Activated CD8-positive, alpha-beta memory T cell treated with anti-CD3 and anti-CD28 coated beads, Interleukin-2, amount 50 U/mL, for 1 hour (primary cell): ENCODE data around the gene CTIF.

Experiments used
- DNase-seq: peaks from one replicate; pipeline ENCODE4 v3.0.0-alpha.2; 2020; ENCODE audit errors: extremely low read depth

The CTIF gene

GRCh38 chr18:48533340-48534070 lies 5.3 kb upstream of the CTIF start:
- DNase-seq, result no peak

GRCh38 chr18:48534364-48534763 lies 4.5 kb upstream of the CTIF start:
- DNase-seq, result no peak

GRCh38 chr18:48535956-48536355 lies 2.9 kb upstream of the CTIF start:
- DNase-seq, result no peak

GRCh38 chr18:48536516-48536915 lies 2.3 kb upstream of the CTIF start:
- no peak for DNase-seq

GRCh38 chr18:48539406-48540250 lies 797 bp downstream of the CTIF start:
- no peak for DNase-seq

- DNase-seq, result no peak
These were observed 1.6 kb downstream of the CTIF start for GRCh38 chr18:48540251-48541025.

- no peak for DNase-seq
These were observed 2.4 kb downstream of the CTIF start for GRCh38 chr18:48541026-48541746.

GRCh38 chr18:48541747-48542400 lies 3.0 kb downstream of the CTIF start:
- DNase-seq, result no peak

- DNase-seq, result no peak
These were observed 3.8 kb downstream of the CTIF start for GRCh38 chr18:48542513-48543181.

GRCh38 chr18:48543228-48543627 lies 4.4 kb downstream of the CTIF start:
- no peak for DNase-seq

GRCh38 chr18:48544116-48544515 lies 5.3 kb downstream of the CTIF start:
- DNase-seq, result no peak

GRCh38 chr18:48544661-48545415 lies 6.0 kb downstream of the CTIF start:
- no peak for DNase-seq

- DNase-seq, result no peak
These were observed 7.0 kb downstream of the CTIF start for GRCh38 chr18:48545757-48546321.

GRCh38 chr18:48546396-48546795 lies 7.6 kb downstream of the CTIF start:
- no peak for DNase-seq

- no peak for DNase-seq
These were observed 8.7 kb downstream of the CTIF start for GRCh38 chr18:48547531-48547981.

GRCh38 chr18:48548011-48548771 lies 9.4 kb downstream of the CTIF start:
- no peak for DNase-seq

GRCh38 chr18:48548921-48549320 lies 10.1 kb downstream of the CTIF start:
- no peak for DNase-seq

- no peak for DNase-seq
These were observed 11.4 kb downstream of the CTIF start for GRCh38 chr18:48550101-48550729.
